Transverse colon (tissue), 4 donors: ENCODE results near the gene THRA. TPM values are rescaled to one million over a fixed set of nuclear protein-coding genes. Genes with fewer than 3 reads are reported as not detected.
A peak's percentile ranks its signal among the peaks of the same experiment; 100 is the strongest.

Source experiments
- DNase-seq: peaks from one replicate; pipeline ENCODE4 v3.0.0-alpha.2; 2019
- H3K27ac ChIP-seq, 4 donors: fragments of 200-600 bp; sonication (generic); 2 replicates each; pipeline ENCODE4 v1.5.1; 2016 to 2018; ENCODE audit warnings: inconsistent platforms in 4 of 4
- H3K27me3 ChIP-seq: fragments of 200-600 bp; sonication (generic); 2 replicates; pipeline ENCODE4 v1.5.1; 2017; ENCODE audit warnings: inconsistent platforms
- H3K36me3 ChIP-seq, 4 donors: fragments of 200-600 bp; sonication (generic); 2 replicates each; pipeline ENCODE4 v1.5.1; 2017 to 2019; ENCODE audit warnings: inconsistent platforms in 4 of 4
- H3K4me1 ChIP-seq, 4 donors: fragments of 200-600 bp; sonication (generic); 2 replicates each; pipeline ENCODE4 v1.5.1; 2017 to 2020; ENCODE audit warnings: inconsistent platforms in 4 of 4
- H3K4me3 ChIP-seq, 4 donors: fragments of 200-600 bp; sonication (generic); 1 replicate in 1 of 4; 2 replicates in 3 of 4; pipeline versions ENCODE4 v1.5.1 to v1.6.1; 2017 to 2019; ENCODE audit warnings: inconsistent platforms in 4 of 4
- H3K9me3 ChIP-seq, 2 donors: fragments of 200-600 bp; sonication (generic); 2 replicates each; pipeline ENCODE4 v1.5.1; 2017 to 2019; ENCODE audit warnings: inconsistent platforms in 2 of 2
- CTCF ChIP-seq, 5 experiments: fragments of 200-600 bp in 3 of 5; fragments of 450-650 bp in 2 of 5; sonication (generic) in 3 of 5; IDR thresholded peaks; 1 replicate in 2 of 5; 2 replicates in 3 of 5; pipeline ENCODE4 v1.5.1; 2016 to 2017; ENCODE audit warnings: antibody characterized with exemption in 5 of 5, inconsistent platforms in 3 of 5, mild to moderate bottlenecking in 2 of 5, moderate library complexity in 1 of 5
- EP300 ChIP-seq: sonication (generic); formaldehyde crosslinking; IDR thresholded peaks from one replicate; pipeline ENCODE4 v1.6.1; 2017; ENCODE audit warnings: antibody characterized with exemption, low read depth
- POLR2A ChIP-seq: fragments of 450-650 bp; IDR thresholded peaks from one replicate; pipeline ENCODE4 v1.6.1; 2016; ENCODE audit warnings: antibody characterized with exemption, mild to moderate bottlenecking, moderate library complexity
- POLR2AphosphoS5 ChIP-seq, 3 donors: sonication (generic); formaldehyde crosslinking; IDR thresholded peaks; one replicate each; pipeline ENCODE4 v1.6.1; 2016; ENCODE audit warnings: antibody characterized with exemption in 3 of 3
- WGBS, 2 donors: methylation state at CpG; one replicate each; pipeline ENCODE4 v1.1.5; 2018; ENCODE audit warnings: low coverage in 1 of 2; 5-methylcytosine and 5-hydroxymethylcytosine counted together
- in situ Hi-C, 4 donors: fragments of 200-750 bp; cut with MboI; loops; one replicate each; pipeline versions ENCODE4 v1.15.0 to v1.15.1; 2017; ENCODE audit warnings: low sequenced_read_pairs in 3 of 4, low pct_ligation_motif_present in 1 of 4, low pct_unique_long_range_greater_than_20kb in 1 of 4
- intact Hi-C: fragments of 100-400 bp; cut with DNase I; formaldehyde crosslinking; loops from one replicate; pipeline ENCODE4 v1.15.1; 2023; ENCODE audit warnings: low total_unique reads
- total RNA-seq, 4 donors: library from RNA; depleted of rRNA; stranded (reverse); fragments of >200 nt; gene quantifications; one replicate each; pipeline ENCODE4 v1.1.0, GENCODE V29; 2016

Gene THRA
- total RNA-seq, 4 donors from 2014 or later: 32.6 to 82.6 (median 58.6) TPM

- Histone ChIP-seq H3K27ac (peak overlapping the region; percentile 93 to 99 (median 96)), H3K36me3 (no peaks in the 10 kb centered on the region), H3K9me3 (no peaks in the 10 kb centered on the region), H3K4me3 (no peak overlapping the region), H3K27me3 (no peaks in the 10 kb centered on the region), H3K4me1 (peaks cover 64 to 78% (median 74%) of the 10 kb centered on the region in 4 donors)
- no peak for DNase-seq
- intact Hi-C loops (loop anchor here (5.0 to 10.0 kb wide), 2 partner anchors 50 to 53 kb away; partner anchors contain the start of gene THRA), in situ Hi-C loops (loop anchor here in 1 of 4 donors (10.0 kb wide), 2 partner anchors 47 to 53 kb away; partner anchors contain the start of gene THRA)
- TF ChIP-seq EP300 (no peak), POLR2AphosphoS5 (IDR thresholded peaks at IDR 0.05) (no peak), POLR2A (no peak), CTCF (IDR thresholded peaks at IDR 0.05) (no peak)
- 26% methylated on average over 2 of the region's 2 CpGs; no CpG with 5 or more reads in 1 of the 2 donors for WGBS, 2 donors
Observed at GRCh38 chr17:40112191-40112711, 49.5 kb downstream of the THRA start.

DNA sequence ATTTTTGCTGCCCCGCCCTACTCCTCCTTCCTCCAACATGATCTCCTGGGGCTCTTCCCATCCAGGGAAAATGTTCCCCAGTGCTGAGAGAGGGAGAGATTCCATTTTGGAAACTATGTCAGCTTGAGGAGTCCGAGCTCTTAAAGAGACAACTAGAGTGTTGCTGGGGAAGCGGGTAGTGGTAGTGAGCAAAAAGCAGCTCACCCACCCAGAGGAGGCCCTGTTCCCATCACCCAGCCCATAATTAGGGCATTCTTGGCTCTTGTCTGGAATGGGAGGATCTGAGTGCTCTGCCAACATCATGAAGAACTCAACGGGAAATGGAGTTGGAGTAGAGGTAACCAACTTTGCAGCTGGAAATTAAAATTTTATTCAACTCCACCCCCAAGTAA, 49.9 kb downstream of the THRA start:
- TF ChIP-seq EP300 (no peak), CTCF (IDR thresholded peaks at IDR 0.05) (no peak), POLR2A (no peak), POLR2AphosphoS5 (IDR thresholded peaks at IDR 0.05) (no peak)
- in situ Hi-C loops: loop anchor here in 1 of 4 donors (10.0 kb wide), 2 partner anchors 48 to 52 kb away; partner anchors contain the start of gene THRA
- intact Hi-C loops: loop anchor here (5.0 to 10.0 kb wide), 2 partner anchors 50 to 52 kb away; partner anchors contain the start of gene THRA
- H3K4me1 ChIP-seq: peaks cover 59 to 73% (median 70%) of the 10 kb centered on the region in 4 donors
- DNase-seq: no peak
- no peaks in the 10 kb centered on the region for H3K36me3 ChIP-seq
- peak overlapping the region; percentile 93 to 99 (median 96) for H3K27ac ChIP-seq
- no peaks in the 10 kb centered on the region for H3K27me3 ChIP-seq
- WGBS, 2 donors: 50 to 51% methylated on average over 4 of the region's 4 CpGs
- H3K9me3 ChIP-seq: no peaks in the 10 kb centered on the region
- no peak overlapping the region for H3K4me3 ChIP-seq

- peak overlapping the region; percentile 13 to 55 (median 25) for H3K4me3 ChIP-seq
- peak; percentile 97 for DNase-seq
- intact Hi-C loops (loop anchor here (5.0 to 10.0 kb wide), 2 partner anchors 51 kb away; partner anchors contain the start of gene THRA), in situ Hi-C loops (loop anchor here in 1 of 4 donors (10.0 kb wide), 2 partner anchors 49 to 51 kb away; partner anchors contain the start of gene THRA)
- no peaks in the 10 kb centered on the region for H3K27me3 ChIP-seq
- no peaks in the 10 kb centered on the region for H3K36me3 ChIP-seq
- TF ChIP-seq EP300: no peak
- peak; percentile 51 to 83 (median 63) for TF ChIP-seq POLR2AphosphoS5 (IDR thresholded peaks at IDR 0.05)
- peak; percentile 66 for TF ChIP-seq POLR2A
- peak; percentile 80 to 98 (median 83) for TF ChIP-seq CTCF (IDR thresholded peaks at IDR 0.05)
- WGBS, 2 donors: 0 to 1% methylated on average over 9 to 17 of the region's 17 CpGs
- peaks cover 55 to 73% (median 64%) of the 10 kb centered on the region in 4 donors for H3K4me1 ChIP-seq
- H3K27ac ChIP-seq: peak overlapping the region; percentile 93 to 99 (median 96)
- H3K9me3 ChIP-seq: no peaks in the 10 kb centered on the region
Observed at GRCh38 chr17:40113110-40113906, 50.5 kb downstream of the THRA start.

DNA sequence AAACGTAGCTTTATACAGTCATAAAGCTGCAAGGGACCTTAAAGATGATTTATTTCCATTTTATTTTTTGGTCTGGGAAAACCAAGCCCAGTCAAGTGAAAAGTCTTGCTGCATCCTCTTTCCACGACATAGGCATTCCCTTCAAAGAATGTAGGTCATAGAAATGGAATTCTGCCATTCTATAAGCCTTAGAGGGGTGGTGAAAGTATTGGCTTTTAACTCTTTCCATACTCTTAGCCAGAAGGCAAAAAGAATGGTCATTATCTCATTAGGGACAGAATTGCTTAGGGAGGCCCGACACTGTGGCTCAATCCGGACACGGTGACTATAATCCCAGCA, 51.1 kb downstream of the THRA start:
- H3K4me1 ChIP-seq: peaks cover 50 to 69% (median 59%) of the 10 kb centered on the region in 4 donors
- in situ Hi-C loops: loop anchor here in 1 of 4 donors (10.0 kb wide), 2 partner anchors 49 to 51 kb away; partner anchors contain the start of gene THRA

More for the DNA sequence above, 51.1 kb downstream of the THRA start:
- Histone ChIP-seq H3K36me3 (no peaks in the 10 kb centered on the region), H3K27ac (peak overlapping the region; percentile 93 to 99 (median 96)), H3K27me3 (no peaks in the 10 kb centered on the region), H3K9me3 (no peaks in the 10 kb centered on the region), H3K4me3 (peak overlapping the region in 2 of 4 donors; percentile 35 to 55)
- DNase-seq: no peak
- 0 to 49% methylated on average over 2 to 5 of the region's 5 CpGs for WGBS, 2 donors
- no peak for TF ChIP-seq CTCF (IDR thresholded peaks at IDR 0.05)
- no peak for TF ChIP-seq POLR2A
- no peak for TF ChIP-seq EP300
- no peak for TF ChIP-seq POLR2AphosphoS5 (IDR thresholded peaks at IDR 0.05)
- intact Hi-C loops: loop anchor here (5.0 to 10.0 kb wide), 2 partner anchors 51 to 52 kb away; partner anchors contain the start of gene THRA
